GM18498 (cell line): Measurements from ENCODE around the gene SMIM14.
"Not testable (repeated sequence)": the region's sequence is repeated elsewhere in the genome, so short reads cannot be mapped to it uniquely, and the experiment has no call there.

Source experiments
- ATAC-seq: cut with Tn5 transposase; IDR thresholded peaks from one replicate; pipeline ENCODE4 v1.9.1; 2021; ENCODE audit warnings: mild to moderate bottlenecking, moderate library complexity; ENCODE audit not compliant: unreplicated experiment

SMIM14 gene

GRCh38 chr4:39606747-39607146 is 31.9 kb downstream of the SMIM14 start:
- no peak for ATAC-seq

- no peak for ATAC-seq
These were observed 40.8 kb downstream of the SMIM14 start for GRCh38 chr4:39597695-39598381.

GRCh38 chr4:39596971-39597370 is 41.7 kb downstream of the SMIM14 start:
- ATAC-seq, result no peak

- no peak for ATAC-seq
These were observed 47.4 kb downstream of the SMIM14 start for GRCh38 chr4:39591290-39591689.

GRCh38 chr4:39587881-39588280 is 50.8 kb downstream of the SMIM14 start:
- ATAC-seq, result no peak

- ATAC-seq, result no peak
These were observed 63.7 kb downstream of the SMIM14 start for GRCh38 chr4:39574946-39575345.

GRCh38 chr4:39571504-39571903 is 67.2 kb downstream of the SMIM14 start:
- no peak for ATAC-seq

GRCh38 chr4:39571054-39571453 is 67.6 kb downstream of the SMIM14 start:
- ATAC-seq, result no peak

GRCh38 chr4:39569209-39569608 is 69.5 kb downstream of the SMIM14 start:
- ATAC-seq, result no peak

GRCh38 chr4:39568805-39569204 is 69.9 kb downstream of the SMIM14 start:
- ATAC-seq, result no peak

GRCh38 chr4:39565878-39566600 is 72.6 kb downstream of the SMIM14 start:
- no peak for ATAC-seq

GRCh38 chr4:39563346-39563847 is 75.3 kb downstream of the SMIM14 start:
- ATAC-seq, result no peak

- no peak for ATAC-seq
These were observed 75.9 kb downstream of the SMIM14 start for GRCh38 chr4:39562792-39563191.

- ATAC-seq, result no peak
These were observed 79.0 kb downstream of the SMIM14 start for GRCh38 chr4:39559626-39560025.

GRCh38 chr4:39555472-39555871 is 83.2 kb downstream of the SMIM14 start:
- no peak for ATAC-seq

- ATAC-seq, result no peak
These were observed 90.1 kb downstream of the SMIM14 start for GRCh38 chr4:39548425-39549067.

GRCh38 chr4:39544580-39545315 is 93.9 kb downstream of the SMIM14 start:
- ATAC-seq, result no peak

- ATAC-seq, result not testable (repeated sequence)
These were observed 94.6 kb downstream of the SMIM14 start for GRCh38 chr4:39544080-39544479.

- ATAC-seq, result no peak
These were observed 95.6 kb downstream of the SMIM14 start for GRCh38 chr4:39543034-39543433.

GRCh38 chr4:39542611-39543012 is 96.1 kb downstream of the SMIM14 start:
- no peak for ATAC-seq

- ATAC-seq, result no peak
These were observed 96.6 kb downstream of the SMIM14 start for GRCh38 chr4:39541987-39542610.
